ENCODE data around the gene FOXP1.

The FOXP1 gene

DNA sequence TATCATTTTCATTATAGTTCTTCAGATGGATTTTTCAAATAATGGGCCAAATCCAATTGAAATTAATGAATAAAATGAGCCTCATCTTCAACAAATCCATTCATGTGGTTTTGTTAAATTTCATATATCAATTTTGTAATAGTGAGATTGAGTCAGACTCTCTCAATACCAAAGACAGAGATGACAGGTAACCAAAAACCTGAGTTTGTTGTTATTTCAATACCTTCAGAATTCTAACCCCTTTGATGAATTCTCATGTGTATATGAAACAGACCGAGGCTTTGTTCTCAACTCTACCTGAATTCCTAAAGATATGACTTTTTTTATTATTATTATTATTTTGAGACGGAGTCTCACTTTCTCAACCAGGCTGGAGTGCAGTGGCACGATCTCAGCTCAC, 92.8 kb downstream of the FOXP1 start:
- TF ChIP-seq, protein P1, sequence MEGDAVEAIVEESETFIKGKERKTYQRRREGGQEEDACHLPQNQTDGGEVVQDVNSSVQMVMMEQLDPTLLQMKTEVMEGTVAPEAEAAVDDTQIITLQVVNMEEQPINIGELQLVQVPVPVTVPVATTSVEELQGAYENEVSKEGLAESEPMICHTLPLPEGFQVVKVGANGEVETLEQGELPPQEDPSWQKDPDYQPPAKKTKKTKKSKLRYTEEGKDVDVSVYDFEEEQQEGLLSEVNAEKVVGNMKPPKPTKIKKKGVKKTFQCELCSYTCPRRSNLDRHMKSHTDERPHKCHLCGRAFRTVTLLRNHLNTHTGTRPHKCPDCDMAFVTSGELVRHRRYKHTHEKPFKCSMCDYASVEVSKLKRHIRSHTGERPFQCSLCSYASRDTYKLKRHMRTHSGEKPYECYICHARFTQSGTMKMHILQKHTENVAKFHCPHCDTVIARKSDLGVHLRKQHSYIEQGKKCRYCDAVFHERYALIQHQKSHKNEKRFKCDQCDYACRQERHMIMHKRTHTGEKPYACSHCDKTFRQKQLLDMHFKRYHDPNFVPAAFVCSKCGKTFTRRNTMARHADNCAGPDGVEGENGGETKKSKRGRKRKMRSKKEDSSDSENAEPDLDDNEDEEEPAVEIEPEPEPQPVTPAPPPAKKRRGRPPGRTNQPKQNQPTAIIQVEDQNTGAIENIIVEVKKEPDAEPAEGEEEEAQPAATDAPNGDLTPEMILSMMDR (IDR thresholded peaks at IDR 0.05; ENCODE audit: low read depth, low read length, missing control alignments): no peak
- H3K4me3 ChIP-seq (ENCODE audit: low read depth, low read length): no peak overlapping the region
- DNase-seq (ENCODE audit: low read depth): no peak

DNA sequence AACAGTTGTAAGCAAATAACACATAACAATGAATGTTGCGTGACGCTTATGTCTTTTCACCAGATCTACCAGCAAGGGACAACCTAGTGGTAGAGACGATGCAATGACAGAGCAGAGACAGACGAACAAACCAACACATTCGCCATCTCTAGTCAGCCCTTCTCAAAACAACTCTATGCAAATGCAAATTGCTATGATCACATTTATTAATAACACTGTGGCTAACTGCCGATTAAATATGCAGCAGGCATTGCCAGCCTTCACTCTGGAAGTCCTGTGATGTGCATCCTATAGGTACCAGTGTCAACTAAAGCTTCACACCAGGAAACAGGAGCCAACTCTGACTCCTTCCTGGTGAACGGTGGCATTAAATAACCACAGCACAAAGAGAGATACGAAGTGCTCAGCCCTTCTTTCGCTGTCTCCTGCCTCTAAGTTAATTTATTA, 94.2 kb downstream of the FOXP1 start:
- TF ChIP-seq, protein P1 (IDR thresholded peaks at IDR 0.05; ENCODE audit: low read depth, low read length, missing control alignments): no peak
- no peak for DNase-seq (ENCODE audit: low read depth)
- no peak overlapping the region for H3K4me3 ChIP-seq (ENCODE audit: low read depth, low read length)

DNA sequence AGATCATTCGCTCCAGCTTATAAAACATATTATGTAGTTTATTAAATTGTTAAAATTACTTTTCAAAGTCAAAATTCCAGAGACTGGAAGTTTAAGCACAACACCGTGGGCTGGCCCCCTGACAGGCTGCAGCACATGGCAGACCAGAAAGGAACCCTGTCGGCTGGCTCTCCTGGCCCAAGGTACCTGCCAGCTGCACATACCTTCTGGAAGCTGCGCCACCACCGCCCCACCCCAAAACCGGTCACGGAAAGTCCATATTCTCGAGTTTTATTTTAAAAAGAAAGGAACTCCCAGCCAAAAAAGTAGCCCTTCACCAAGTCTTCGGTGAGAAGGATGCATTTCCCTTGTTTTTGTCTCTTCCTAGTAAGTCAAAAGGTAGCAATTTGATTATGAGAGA, 94.6 kb downstream of the FOXP1 start:
- DNase-seq (ENCODE audit: low read depth): no peak
- TF ChIP-seq, protein P1 (IDR thresholded peaks at IDR 0.05; ENCODE audit: low read depth, low read length, missing control alignments): no peak
- H3K4me3 ChIP-seq (ENCODE audit: low read depth, low read length): no peak overlapping the region

DNA sequence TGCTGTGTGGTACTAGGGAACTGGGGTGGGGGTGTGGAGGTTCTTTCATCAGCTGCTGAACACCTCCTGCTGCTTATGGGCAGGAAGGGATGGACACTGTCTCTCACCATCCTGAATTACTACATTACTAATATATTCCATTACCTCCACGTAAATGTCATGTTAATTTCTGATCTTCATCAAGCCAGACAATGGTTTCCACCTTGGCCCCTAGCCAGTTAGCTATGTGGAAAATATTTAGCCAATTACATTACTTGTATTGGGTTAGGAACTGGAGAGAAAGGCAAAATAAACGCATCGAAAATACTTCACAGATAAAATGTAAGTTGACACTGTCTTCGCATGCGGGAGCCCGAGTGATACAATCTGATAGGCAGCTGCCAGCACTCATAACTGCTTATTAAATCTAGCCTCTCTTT, 95.1 kb downstream of the FOXP1 start:
- DNase-seq (ENCODE audit: low read depth): no peak
- TF ChIP-seq, protein P1 (IDR thresholded peaks at IDR 0.05; ENCODE audit: low read depth, low read length, missing control alignments): no peak
- H3K4me3 ChIP-seq (ENCODE audit: low read depth, low read length): no peak overlapping the region

GRCh38 chr3:71487418-71487817, 96.1 kb downstream of the FOXP1 start:
- TF ChIP-seq, protein P1 (IDR thresholded peaks at IDR 0.05; ENCODE audit: low read depth, low read length, missing control alignments): no peak
- H3K4me3 ChIP-seq (ENCODE audit: low read depth, low read length): no peak overlapping the region
- DNase-seq (ENCODE audit: low read depth): no peak

DNA sequence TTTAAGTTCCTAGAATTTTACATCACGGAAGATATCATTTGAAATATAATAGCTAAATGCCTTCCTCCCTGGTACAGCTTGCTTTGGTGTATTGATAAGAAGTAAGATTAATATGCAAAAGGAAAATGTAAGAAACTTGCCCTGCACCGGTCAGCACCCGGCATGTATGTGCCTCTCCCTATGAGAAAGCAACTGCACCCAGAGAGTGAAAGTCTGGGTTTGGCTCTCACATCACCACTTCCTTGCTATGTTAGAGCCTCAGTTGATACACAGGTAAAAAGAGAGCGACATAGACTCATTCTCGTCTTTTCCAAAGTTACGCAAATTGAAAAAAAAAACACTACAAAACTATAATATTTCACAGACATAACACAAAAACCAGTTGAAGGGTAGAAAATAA, 96.7 kb downstream of the FOXP1 start:
- TF ChIP-seq, protein P1 (IDR thresholded peaks at IDR 0.05; ENCODE audit: low read depth, low read length, missing control alignments): no peak
- H3K4me3 ChIP-seq (ENCODE audit: low read depth, low read length): no peak overlapping the region
- no peak for DNase-seq (ENCODE audit: low read depth)

- TF ChIP-seq, protein P1 (IDR thresholded peaks at IDR 0.05; ENCODE audit: low read depth, low read length, missing control alignments): no peak
- no peak overlapping the region for H3K4me3 ChIP-seq (ENCODE audit: low read depth, low read length)
- no peak for DNase-seq (ENCODE audit: low read depth)
These were observed 97.6 kb downstream of the FOXP1 start for GRCh38 chr3:71485896-71486295.

Data from GM12864 (cell line).